Vagina (tissue), 2 donors: Measurements from ENCODE around the gene ASAP2.

ENCODE experiments used
- CTCF ChIP-seq, 3 experiments: fragments of 450-650 bp in 2 of 3; fragments of 200-600 bp in 1 of 3; sonication (generic) in 1 of 3; IDR thresholded peaks; one replicate each; pipeline ENCODE4 v1.5.1; 2017 to 2019; ENCODE audit warnings: antibody characterized with exemption in 3 of 3, mild to moderate bottlenecking in 2 of 3, moderate library complexity in 2 of 3
- POLR2A ChIP-seq, 2 donors: fragments of 450-650 bp; IDR thresholded peaks; one replicate each; pipeline ENCODE4 v1.6.1; 2017; ENCODE audit warnings: antibody characterized with exemption in 2 of 2, mild to moderate bottlenecking in 2 of 2, moderate library complexity in 2 of 2
- POLR2AphosphoS5 ChIP-seq, 2 donors: sonication (generic); formaldehyde crosslinking; IDR thresholded peaks; one replicate each; pipeline ENCODE4 v1.9.0; 2017; ENCODE audit warnings: antibody characterized with exemption in 2 of 2, mild to moderate bottlenecking in 2 of 2, low read depth in 1 of 2; ENCODE audit not compliant: insufficient read depth in 1 of 2

DNA sequence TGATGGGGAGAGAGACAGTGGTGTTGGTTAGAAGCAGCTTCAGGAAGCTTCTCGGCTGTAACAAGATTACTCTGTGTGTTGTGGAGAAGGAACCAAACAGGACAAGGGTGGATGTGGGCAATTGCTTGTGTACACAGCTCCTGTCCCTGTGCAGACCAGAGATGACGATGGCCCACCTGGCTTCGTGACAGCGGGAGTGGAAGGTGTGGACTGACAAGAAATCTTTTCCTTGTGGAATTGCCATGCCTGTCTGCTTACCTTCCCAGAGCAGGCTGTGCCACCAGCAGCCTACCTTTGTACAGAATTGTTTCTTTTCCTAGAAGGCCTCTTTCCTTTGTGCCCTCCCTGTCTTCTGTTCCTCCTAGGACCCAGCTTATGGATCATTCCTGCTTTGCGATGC is 122.9 kb downstream of the ASAP2 start:
- TF ChIP-seq POLR2A (IDR thresholded peaks at IDR 0.05) (no peak), CTCF (IDR thresholded peaks at IDR 0.05) (no peak), POLR2AphosphoS5 (IDR thresholded peaks at IDR 0.05; ENCODE audit: insufficient read depth in 1 of 2, low read depth in 1 of 2) (no peak)
